Mesenchymal stem cell (in vitro differentiated cells and primary cell): ENCODE results near the gene EXTL1. TPM values are rescaled to one million over a fixed set of nuclear protein-coding genes. Genes with fewer than 3 reads are reported as not detected.

Experiments
- DNase-seq: peaks from one replicate; pipeline ENCODE4 v3.0.0-alpha.2; 2013
- H2AFZ ChIP-seq: one replicate; pipeline ENCODE4 v1.6.1; 2013; ENCODE audit warnings: low read depth, mild to moderate bottlenecking, control low read depth, inconsistent platforms, low read length, moderate library complexity
- H2AK5ac ChIP-seq: 2 replicates; pipeline ENCODE4 v1.6.1; 2013; ENCODE audit warnings: low read length, moderate library complexity, mild to moderate bottlenecking, inconsistent platforms; ENCODE audit not compliant: severe bottlenecking
- H2BK120ac ChIP-seq: one replicate; pipeline ENCODE4 v1.6.1; 2013; ENCODE audit warnings: low read depth, mild to moderate bottlenecking, inconsistent platforms, low read length, moderate library complexity
- H2BK12ac ChIP-seq, 2 experiments: one replicate each; pipeline ENCODE4 v1.6.1; 2013; ENCODE audit warnings: inconsistent platforms in 2 of 2, low read length in 2 of 2, mild to moderate bottlenecking in 2 of 2, moderate library complexity in 2 of 2, control low read depth in 1 of 2
- H2BK15ac ChIP-seq: one replicate; pipeline ENCODE4 v1.6.1; 2013; ENCODE audit warnings: mild to moderate bottlenecking, low read depth, inconsistent platforms; ENCODE audit not compliant: poor library complexity, severe bottlenecking
- H2BK5ac ChIP-seq: 2 replicates; pipeline ENCODE4 v1.6.1; 2013; ENCODE audit warnings: low read depth, mild to moderate bottlenecking, low read length, control low read depth, inconsistent platforms; ENCODE audit not compliant: poor library complexity, severe bottlenecking
- H3K14ac ChIP-seq, 2 experiments: one replicate each; pipeline ENCODE4 v1.6.1; 2013; ENCODE audit warnings: inconsistent platforms in 2 of 2, low read length in 2 of 2, control low read depth in 1 of 2, mild to moderate bottlenecking in 1 of 2, moderate library complexity in 1 of 2
- H3K18ac ChIP-seq, 2 experiments: one replicate each; pipeline ENCODE4 v1.6.1; 2013; ENCODE audit warnings: inconsistent platforms in 2 of 2, low read length in 2 of 2, control low read depth in 1 of 2, low read depth in 1 of 2, mild to moderate bottlenecking in 1 of 2
- H3K23ac ChIP-seq, 2 experiments: one replicate each; pipeline ENCODE4 v1.6.1; 2013; ENCODE audit warnings: inconsistent platforms in 2 of 2, low read length in 2 of 2, mild to moderate bottlenecking in 2 of 2, moderate library complexity in 2 of 2, control low read depth in 1 of 2
- H3K27ac ChIP-seq: 2 replicates; pipeline ENCODE4 v1.5.1; 2013; ENCODE audit warnings: mild to moderate bottlenecking, moderate library complexity, low read length, control low read depth, inconsistent platforms; ENCODE audit not compliant: poor library complexity, severe bottlenecking
- H3K27me3 ChIP-seq, 2 experiments: 2 replicates each; pipeline versions ENCODE4 v1.6.1 to v1.7.0; 2013; ENCODE audit warnings: low read length in 2 of 2, mild to moderate bottlenecking in 2 of 2, moderate library complexity in 2 of 2, control low read depth in 1 of 2, inconsistent platforms in 1 of 2; ENCODE audit not compliant: control insufficient read depth in 1 of 2, insufficient read depth in 1 of 2
- H3K36me3 ChIP-seq, 2 experiments: 2 replicates each; pipeline versions ENCODE4 v1.6.1 to v1.7.0; 2013; ENCODE audit warnings: low read length in 2 of 2, control low read depth in 1 of 2, inconsistent platforms in 1 of 2, low read depth in 1 of 2, mild to moderate bottlenecking in 1 of 2; ENCODE audit not compliant: insufficient read depth in 2 of 2, control insufficient read depth in 1 of 2
- H3K4ac ChIP-seq, 2 experiments: one replicate each; pipeline ENCODE4 v1.6.1; 2013; ENCODE audit warnings: inconsistent platforms in 2 of 2, low read length in 2 of 2, mild to moderate bottlenecking in 2 of 2, moderate library complexity in 2 of 2, control low read depth in 1 of 2, low read depth in 1 of 2
- H3K4me1 ChIP-seq: 2 replicates; pipeline ENCODE4 v1.6.1; 2013; ENCODE audit warnings: low read depth, low read length, control low read depth; ENCODE audit not compliant: control insufficient read depth, insufficient read depth
- H3K4me2 ChIP-seq: 2 replicates; pipeline ENCODE4 v1.6.1; 2013; ENCODE audit warnings: low read length, mild to moderate bottlenecking, inconsistent platforms; ENCODE audit not compliant: poor library complexity, severe bottlenecking
- H3K4me3 ChIP-seq, 2 experiments: 2 replicates each; pipeline versions ENCODE4 v1.5.1 to v1.7.0; 2013; ENCODE audit warnings: low read length in 2 of 2, mild to moderate bottlenecking in 2 of 2, control low read depth in 1 of 2, low read depth in 1 of 2; ENCODE audit not compliant: insufficient read depth in 1 of 2
- H3K79me1 ChIP-seq: replicated peaks from 2 replicates; pipeline ENCODE4 v1.6.1; 2013; ENCODE audit warnings: mild to moderate bottlenecking, control low read depth, low read length, inconsistent platforms; ENCODE audit not compliant: poor library complexity, severe bottlenecking
- H3K9ac ChIP-seq: 2 replicates; pipeline ENCODE4 v1.7.0; 2013; ENCODE audit warnings: mild to moderate bottlenecking, low read length, moderate library complexity
- H3K9me3 ChIP-seq: 2 replicates; pipeline ENCODE4 v1.7.0; 2013; ENCODE audit warnings: mild to moderate bottlenecking, low read length; ENCODE audit not compliant: control insufficient read depth
- H4K8ac ChIP-seq: one replicate; pipeline ENCODE4 v1.6.1; 2013; ENCODE audit warnings: inconsistent platforms, mild to moderate bottlenecking, low read length, moderate library complexity
- H4K91ac ChIP-seq: one replicate; pipeline ENCODE4 v1.6.1; 2013; ENCODE audit warnings: mild to moderate bottlenecking, low read length, inconsistent platforms
- WGBS: methylation state at CpG from one replicate; pipeline ENCODE4 v1.1.7; 2013; ENCODE audit warnings: mixed read lengths; 5-methylcytosine and 5-hydroxymethylcytosine counted together
- small RNA-seq: library from polyadenylated mRNA; stranded (forward); fragments of <200 nt; extraction: miRNeasy Mini kit (QIAGEN cat#:217004); gene quantifications from one replicate; pipeline ENCODE3, GENCODE V24; 2013; ENCODE audit warnings: low read depth

The EXTL1 gene

GRCh38 chr1:26084844-26085243, 63.3 kb downstream of the EXTL1 start:
- Histone ChIP-seq H3K4me1 (peaks cover 10% of the 10 kb centered on the region), H3K9me3 (no peaks in the 10 kb centered on the region), H3K18ac (no peak overlapping the region), H3K27me3 (peaks cover 15 to 24% of the 10 kb centered on the region in 2 experiments), H3K27ac (no peak overlapping the region), H2BK5ac (no peak overlapping the region), H3K9ac (no peak overlapping the region), H3K36me3 (no peaks in the 10 kb centered on the region), H4K8ac (no peak overlapping the region), H3K4me3 (no peak overlapping the region), H4K91ac (no peak overlapping the region), H3K23ac (no peak overlapping the region), H2BK12ac (no peak overlapping the region), H3K4ac (no peak overlapping the region), H2BK120ac (no peak overlapping the region), H3K4me2 (no peak overlapping the region), H3K14ac (no peak overlapping the region), H2AFZ (no peak overlapping the region), H2AK5ac (no peak overlapping the region), H2BK15ac (no peak overlapping the region), H3K79me1 (no peaks in the 10 kb centered on the region)
- no peak for DNase-seq
- 80% methylated on average over 2 of the region's 2 CpGs for WGBS

Small RNAs within 50 kb of the gene (small RNA-seq; reads per million reads assigned to genes)
- gene RF00283: not detected
- gene RF00492: not detected
